HEK293 (cell line): Measurements from ENCODE around the gene HTR6.

Source experiments
- ATF2 ChIP-seq: fragments of 450-650 bp; formaldehyde crosslinking; IDR thresholded peaks from 2 replicates; pipeline ENCODE4 v1.5.1; 2016; ENCODE audit warnings: missing biosample characterization, missing genetic modification characterization, low read depth
- MYNN ChIP-seq: fragments of 450-650 bp; formaldehyde crosslinking; IDR thresholded peaks from 2 replicates; pipeline ENCODE4 v1.5.1; 2016; ENCODE audit warnings: missing biosample characterization, missing genetic modification characterization, borderline replicate concordance
- PBX3 ChIP-seq: sonication (generic); formaldehyde crosslinking; IDR thresholded peaks from 2 replicates; pipeline ENCODE4 v1.8.1; 2022; ENCODE audit warnings: mild to moderate bottlenecking, moderate library complexity, missing genetic modification reagents
- ZBTB1 ChIP-seq: fragments of 450-650 bp; formaldehyde crosslinking; IDR thresholded peaks from 2 replicates; pipeline ENCODE4 v1.5.1; 2016; ENCODE audit warnings: missing biosample characterization, missing genetic modification characterization
- ZFP37 ChIP-seq: fragments of 450-650 bp; formaldehyde crosslinking; IDR thresholded peaks from 2 replicates; pipeline ENCODE4 v1.5.1; 2016; ENCODE audit warnings: missing biosample characterization, missing genetic modification characterization
- ZFP41 ChIP-seq: fragments of 450-650 bp; formaldehyde crosslinking; IDR thresholded peaks from 2 replicates; pipeline ENCODE4 v1.5.1; 2016; ENCODE audit warnings: missing biosample characterization, missing genetic modification characterization, borderline replicate concordance
- ZNF24 ChIP-seq: fragments of 450-650 bp; formaldehyde crosslinking; IDR thresholded peaks from 2 replicates; pipeline ENCODE4 v1.5.1; 2016; ENCODE audit warnings: missing biosample characterization, missing genetic modification characterization
- ZNF274 ChIP-seq, 2 experiments: fragments of 200-500 bp in 1 of 2; fragments of 450-650 bp in 1 of 2; sonication (Bioruptor generic) in 1 of 2; formaldehyde crosslinking in 1 of 2; IDR thresholded peaks; 2 replicates each; pipeline versions ENCODE4 v1.5.1 to v1.6.1; 2014 to 2016; ENCODE audit warnings: borderline replicate concordance in 1 of 2, inconsistent platforms in 1 of 2, low read length in 1 of 2, missing biosample characterization in 1 of 2, missing genetic modification characterization in 1 of 2
- TF ChIP-seq, protein P1 (sequence below): fragments of 450-650 bp; formaldehyde crosslinking; IDR thresholded peaks from 2 replicates; pipeline ENCODE4 v1.5.1; 2016; ENCODE audit warnings: missing biosample characterization, missing genetic modification characterization

DNA sequence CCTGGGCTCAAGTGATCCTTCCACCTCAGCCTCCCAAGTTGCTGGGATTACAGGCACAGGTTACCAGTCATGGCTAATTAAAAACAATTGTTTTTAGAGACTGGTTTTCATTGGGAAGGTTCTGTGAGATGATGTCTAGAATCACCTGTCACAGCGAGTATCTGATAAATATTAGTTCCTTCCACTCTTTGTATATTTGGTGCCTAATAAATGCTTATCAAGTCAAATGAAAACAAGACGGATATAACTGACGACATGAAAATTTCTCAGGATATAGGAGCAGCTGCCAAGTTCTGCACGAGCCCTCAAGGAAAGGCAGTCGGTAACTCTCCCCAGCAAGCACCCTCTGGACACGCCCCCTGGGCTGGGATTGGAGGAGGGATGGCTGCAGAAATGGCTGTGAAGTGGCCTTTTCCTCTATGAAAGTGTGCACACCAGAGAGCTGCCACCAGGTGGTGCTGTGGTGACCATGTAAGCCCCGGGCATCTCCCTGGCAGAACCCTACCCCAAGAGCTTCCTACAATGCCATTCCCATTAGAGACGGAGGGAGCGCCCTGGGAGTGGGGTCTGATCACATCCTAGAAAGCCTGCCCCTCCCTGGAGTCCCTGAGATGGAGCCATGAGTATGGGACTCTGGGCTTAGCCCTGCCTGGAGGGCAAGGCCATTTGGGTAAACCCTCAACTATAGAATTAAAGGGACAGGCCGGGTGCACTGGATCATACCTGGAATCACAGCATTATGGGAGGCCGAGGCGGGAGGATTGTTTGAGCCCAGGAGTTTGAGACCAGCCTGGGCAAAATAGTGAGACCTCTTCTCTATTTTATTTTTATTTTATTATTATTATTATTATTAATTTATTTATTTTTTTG, 50.9 kb downstream of the HTR6 start:
- TF ChIP-seq, protein P1, sequence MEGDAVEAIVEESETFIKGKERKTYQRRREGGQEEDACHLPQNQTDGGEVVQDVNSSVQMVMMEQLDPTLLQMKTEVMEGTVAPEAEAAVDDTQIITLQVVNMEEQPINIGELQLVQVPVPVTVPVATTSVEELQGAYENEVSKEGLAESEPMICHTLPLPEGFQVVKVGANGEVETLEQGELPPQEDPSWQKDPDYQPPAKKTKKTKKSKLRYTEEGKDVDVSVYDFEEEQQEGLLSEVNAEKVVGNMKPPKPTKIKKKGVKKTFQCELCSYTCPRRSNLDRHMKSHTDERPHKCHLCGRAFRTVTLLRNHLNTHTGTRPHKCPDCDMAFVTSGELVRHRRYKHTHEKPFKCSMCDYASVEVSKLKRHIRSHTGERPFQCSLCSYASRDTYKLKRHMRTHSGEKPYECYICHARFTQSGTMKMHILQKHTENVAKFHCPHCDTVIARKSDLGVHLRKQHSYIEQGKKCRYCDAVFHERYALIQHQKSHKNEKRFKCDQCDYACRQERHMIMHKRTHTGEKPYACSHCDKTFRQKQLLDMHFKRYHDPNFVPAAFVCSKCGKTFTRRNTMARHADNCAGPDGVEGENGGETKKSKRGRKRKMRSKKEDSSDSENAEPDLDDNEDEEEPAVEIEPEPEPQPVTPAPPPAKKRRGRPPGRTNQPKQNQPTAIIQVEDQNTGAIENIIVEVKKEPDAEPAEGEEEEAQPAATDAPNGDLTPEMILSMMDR (tag by site-specific recombination): peak; percentile 89
- TF ChIP-seq PBX3 (CRISPR knock-in tag): no peak
- TF ChIP-seq ZBTB1 (tag by site-specific recombination): no peak
- no peak for TF ChIP-seq ZFP41 (tag by site-specific recombination)
- TF ChIP-seq ZNF24 (tag by site-specific recombination): no peak
- TF ChIP-seq MYNN (tag by site-specific recombination): no peak
- TF ChIP-seq ATF2: no peak
- no peak for TF ChIP-seq ZNF274 (IDR thresholded peaks at IDR 0.05; ENCODE audit: low read length)
- no peak for TF ChIP-seq ZNF274 (tag by site-specific recombination; IDR thresholded peaks at IDR 0.05; ENCODE audit: borderline replicate concordance)
- no peak for TF ChIP-seq ZFP37
